GM12892 (cell line): ENCODE results near the gene ANO9.
"Not testable (repeated sequence)": the region's sequence is repeated elsewhere in the genome, so short reads cannot be mapped to it uniquely, and the experiment has no call there.

Experiments used
- POLR2A ChIP-seq: IDR thresholded peaks from 2 replicates; pipeline ENCODE4 v1.6.1; 2011; ENCODE audit warnings: low read depth, low read length, control low read depth
- POLR2AphosphoS5 ChIP-seq: IDR thresholded peaks from 2 replicates; pipeline ENCODE4 v1.6.1; 2011; ENCODE audit warnings: low read depth, low read length, control low read depth
- TAF1 ChIP-seq: IDR thresholded peaks from 2 replicates; pipeline ENCODE4 v1.6.1; 2011; ENCODE audit warnings: low read depth, mild to moderate bottlenecking, control low read depth, low read length, borderline replicate concordance

GRCh38 chr11:410711-411110 is 31.1 kb downstream of the ANO9 start:
- not testable (repeated sequence) for TF ChIP-seq POLR2A, POLR2AphosphoS5, TAF1
